Activated CD4-positive, CD25-positive, alpha-beta regulatory T cell treated with anti-CD3 and anti-CD28 coated beads, Interleukin-2, amount 50 U/mL, for 24 hours (primary cell): ENCODE measurements around the gene ATM.
A peak's percentile ranks its signal among the peaks of the same experiment; 100 is the strongest.

Source experiments
- ATAC-seq, 2 donors: fragments of 150-1000 bp; cut with Tn5 transposase; one replicate each; pipeline ENCODE4 v1.10.0; 2021; ENCODE audit warnings: mild to moderate bottlenecking in 1 of 2, moderate library complexity in 1 of 2

The ATM gene, protein sequence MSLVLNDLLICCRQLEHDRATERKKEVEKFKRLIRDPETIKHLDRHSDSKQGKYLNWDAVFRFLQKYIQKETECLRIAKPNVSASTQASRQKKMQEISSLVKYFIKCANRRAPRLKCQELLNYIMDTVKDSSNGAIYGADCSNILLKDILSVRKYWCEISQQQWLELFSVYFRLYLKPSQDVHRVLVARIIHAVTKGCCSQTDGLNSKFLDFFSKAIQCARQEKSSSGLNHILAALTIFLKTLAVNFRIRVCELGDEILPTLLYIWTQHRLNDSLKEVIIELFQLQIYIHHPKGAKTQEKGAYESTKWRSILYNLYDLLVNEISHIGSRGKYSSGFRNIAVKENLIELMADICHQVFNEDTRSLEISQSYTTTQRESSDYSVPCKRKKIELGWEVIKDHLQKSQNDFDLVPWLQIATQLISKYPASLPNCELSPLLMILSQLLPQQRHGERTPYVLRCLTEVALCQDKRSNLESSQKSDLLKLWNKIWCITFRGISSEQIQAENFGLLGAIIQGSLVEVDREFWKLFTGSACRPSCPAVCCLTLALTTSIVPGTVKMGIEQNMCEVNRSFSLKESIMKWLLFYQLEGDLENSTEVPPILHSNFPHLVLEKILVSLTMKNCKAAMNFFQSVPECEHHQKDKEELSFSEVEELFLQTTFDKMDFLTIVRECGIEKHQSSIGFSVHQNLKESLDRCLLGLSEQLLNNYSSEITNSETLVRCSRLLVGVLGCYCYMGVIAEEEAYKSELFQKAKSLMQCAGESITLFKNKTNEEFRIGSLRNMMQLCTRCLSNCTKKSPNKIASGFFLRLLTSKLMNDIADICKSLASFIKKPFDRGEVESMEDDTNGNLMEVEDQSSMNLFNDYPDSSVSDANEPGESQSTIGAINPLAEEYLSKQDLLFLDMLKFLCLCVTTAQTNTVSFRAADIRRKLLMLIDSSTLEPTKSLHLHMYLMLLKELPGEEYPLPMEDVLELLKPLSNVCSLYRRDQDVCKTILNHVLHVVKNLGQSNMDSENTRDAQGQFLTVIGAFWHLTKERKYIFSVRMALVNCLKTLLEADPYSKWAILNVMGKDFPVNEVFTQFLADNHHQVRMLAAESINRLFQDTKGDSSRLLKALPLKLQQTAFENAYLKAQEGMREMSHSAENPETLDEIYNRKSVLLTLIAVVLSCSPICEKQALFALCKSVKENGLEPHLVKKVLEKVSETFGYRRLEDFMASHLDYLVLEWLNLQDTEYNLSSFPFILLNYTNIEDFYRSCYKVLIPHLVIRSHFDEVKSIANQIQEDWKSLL (N-terminal part only)

DNA sequence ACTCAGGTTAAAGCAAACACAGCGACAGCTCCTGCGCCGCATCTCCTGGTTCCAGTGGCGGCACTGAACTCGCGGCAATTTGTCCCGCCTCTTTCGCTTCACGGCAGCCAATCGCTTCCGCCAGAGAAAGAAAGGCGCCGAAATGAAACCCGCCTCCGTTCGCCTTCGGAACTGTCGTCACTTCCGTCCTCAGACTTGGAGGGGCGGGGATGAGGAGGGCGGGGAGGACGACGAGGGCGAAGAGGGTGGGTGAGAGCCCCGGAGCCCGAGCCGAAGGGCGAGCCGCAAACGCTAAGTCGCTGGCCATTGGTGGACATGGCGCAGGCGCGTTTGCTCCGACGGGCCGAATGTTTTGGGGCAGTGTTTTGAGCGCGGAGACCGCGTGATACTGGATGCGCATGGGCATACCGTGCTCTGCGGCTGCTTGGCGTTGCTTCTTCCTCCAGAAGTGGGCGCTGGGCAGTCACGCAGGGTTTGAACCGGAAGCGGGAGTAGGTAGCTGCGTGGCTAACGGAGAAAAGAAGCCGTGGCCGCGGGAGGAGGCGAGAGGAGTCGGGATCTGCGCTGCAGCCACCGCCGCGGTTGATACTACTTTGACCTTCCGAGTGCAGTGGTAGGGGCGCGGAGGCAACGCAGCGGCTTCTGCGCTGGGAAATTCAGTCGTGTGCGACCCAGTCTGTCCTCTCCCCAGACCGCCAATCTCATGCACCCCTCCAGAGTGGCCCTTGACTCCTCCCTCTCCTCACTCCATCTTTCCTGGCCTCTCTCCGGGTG lies at the start of gene ATM, which contains the start of gene NPAT:
Gene ATM, plus strand, starts transcription at position 494 of the 774 bp plus-strand sequence. CDS start 4,558 bp downstream, outside the sequence.
Gene NPAT, minus strand, starts transcription at position 65 of the 774 bp plus-strand sequence. CDS start 102 bp downstream, outside the sequence.
- peak; percentile 74 to 77 for ATAC-seq

DNA sequence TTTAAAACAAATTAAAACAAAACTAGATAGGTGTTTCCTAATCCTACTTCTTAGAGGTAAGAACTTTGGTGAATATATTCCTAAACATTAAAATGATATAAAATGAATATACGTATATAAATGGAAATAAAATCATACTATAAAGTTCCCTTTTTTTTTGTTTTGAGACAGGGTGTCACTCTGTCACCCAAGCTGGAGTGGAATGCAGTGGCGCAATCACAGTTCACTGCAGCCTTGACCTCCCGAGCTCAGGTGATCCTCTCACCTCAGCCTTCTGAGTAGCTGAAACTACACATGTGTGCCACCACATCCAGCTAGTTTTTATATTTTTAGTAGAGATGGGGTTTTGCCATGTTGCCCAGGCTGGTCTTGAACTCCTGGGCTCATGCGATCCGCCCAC lies 45.3 kb upstream of the ATM start:
- ATAC-seq: no peak

DNA sequence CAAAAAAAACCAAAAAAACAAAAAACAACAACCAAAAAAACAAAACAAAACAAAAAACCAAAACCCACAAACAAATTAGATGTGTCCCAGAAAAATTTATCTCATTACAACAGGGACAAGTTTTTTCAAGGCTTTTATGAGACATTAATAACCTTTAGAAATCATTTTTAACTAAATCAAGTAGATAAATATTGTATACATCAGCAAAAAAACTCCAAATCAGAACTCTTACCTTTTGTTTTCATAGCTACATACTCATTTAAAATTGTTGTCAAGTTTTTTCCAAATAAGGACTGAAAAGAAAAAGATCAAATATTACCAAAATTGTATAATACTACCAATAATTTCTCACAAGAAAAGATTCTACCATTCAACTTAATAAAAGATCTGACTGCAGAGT lies 29.1 kb upstream of the ATM start:
- no peak for ATAC-seq

DNA sequence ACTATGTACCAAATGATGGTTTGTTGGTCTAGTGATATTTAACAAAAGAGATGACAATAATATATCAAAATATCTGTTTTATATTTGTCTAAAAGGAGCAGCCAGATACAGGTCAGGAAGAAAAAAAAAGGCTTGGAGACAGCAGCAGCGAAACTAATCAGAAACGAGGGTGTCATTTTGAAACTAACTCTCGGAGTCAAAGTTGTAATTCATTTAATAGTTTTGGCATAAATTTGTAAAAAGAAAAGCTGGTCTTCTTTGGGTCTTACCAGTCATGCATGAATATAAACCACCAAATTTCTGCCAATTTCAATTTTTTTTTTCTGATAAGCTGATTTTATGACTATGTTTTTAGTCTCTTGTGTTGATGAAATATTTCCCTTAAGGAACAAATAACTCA lies 26.0 kb upstream of the ATM start:
- ATAC-seq: peak; percentile 26 to 38

DNA sequence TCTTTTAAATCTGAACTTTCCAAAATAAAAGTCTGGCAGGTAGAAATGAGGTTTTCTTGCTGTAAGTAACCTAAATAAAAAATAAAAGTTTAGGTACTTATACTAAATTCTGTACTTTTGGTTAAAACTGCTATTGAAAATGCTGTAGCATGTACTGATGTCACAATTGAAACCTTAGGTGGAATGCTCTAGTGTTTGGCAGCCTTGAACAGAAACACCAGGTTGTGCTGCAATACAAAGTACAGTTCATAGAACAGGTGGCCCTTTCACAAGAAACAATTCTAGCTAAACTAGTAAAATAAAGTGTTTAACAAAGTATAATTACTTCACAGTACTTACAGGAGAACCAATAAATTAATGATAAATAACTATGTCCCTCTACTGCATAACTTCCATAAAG lies 25.5 kb upstream of the ATM start:
- ATAC-seq: peak; percentile 30 to 37

DNA sequence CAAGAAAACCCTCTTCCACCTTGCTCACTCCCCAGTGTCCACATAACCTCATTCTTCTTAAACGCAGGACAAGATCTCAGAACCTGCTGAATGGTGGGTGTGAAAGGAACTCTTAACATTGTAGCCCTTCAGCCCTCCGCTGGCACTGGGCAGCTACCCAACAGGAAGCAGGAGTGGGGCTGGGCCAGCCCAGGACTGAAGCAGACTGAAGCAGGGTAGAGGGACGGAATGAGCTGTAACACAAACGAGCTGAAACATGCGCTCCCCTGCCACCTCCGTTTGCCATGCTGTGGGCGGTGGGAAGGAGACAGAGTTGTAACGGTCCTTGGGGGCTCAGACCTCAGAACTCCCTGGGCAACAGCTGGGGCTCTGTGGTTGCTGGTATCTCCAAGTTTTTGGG lies 24.0 kb upstream of the ATM start:
- no peak for ATAC-seq

DNA sequence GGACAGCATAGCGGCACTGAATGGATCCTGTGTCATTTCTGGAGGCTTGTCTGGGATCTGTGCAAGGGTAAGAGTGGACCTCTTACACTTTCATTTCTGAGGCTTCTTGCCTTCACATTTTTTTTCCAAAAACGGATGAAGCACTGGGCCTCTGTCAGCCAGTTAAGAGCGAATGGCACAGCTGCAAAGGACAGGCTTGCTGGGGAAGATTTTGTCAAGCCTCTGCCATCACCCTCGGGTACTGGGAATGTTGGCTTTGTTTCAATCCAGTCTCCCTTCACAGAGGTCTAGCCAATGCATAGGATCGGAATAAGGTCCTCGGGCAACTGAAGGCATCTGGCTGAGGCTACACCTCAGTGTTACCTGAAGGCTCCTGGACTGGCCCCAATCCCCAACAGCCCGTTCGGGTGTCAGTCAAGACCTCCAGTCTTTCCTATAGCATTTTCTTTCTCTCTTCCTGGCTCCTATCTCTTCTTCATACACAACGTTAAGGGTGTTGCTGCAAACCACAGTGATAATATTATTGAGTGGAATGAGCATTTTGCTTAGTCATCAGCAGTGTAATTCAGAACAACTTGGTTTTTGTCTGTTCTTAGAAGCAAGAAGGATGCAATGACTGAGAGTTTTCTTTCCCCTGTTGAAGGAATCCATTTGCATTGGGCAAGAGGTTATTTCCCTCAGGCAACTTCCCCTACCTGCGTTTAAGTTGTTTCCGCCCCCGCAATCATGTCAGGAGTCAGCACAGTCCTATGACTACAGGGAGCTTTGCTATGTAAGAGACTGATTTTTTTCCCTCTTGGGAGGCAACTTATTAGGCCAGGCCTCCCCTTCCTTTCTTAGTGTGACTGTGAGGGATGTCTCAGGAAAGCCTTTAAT lies 23.2 kb upstream of the ATM start:
- ATAC-seq: peak; percentile 85 to 88

DNA sequence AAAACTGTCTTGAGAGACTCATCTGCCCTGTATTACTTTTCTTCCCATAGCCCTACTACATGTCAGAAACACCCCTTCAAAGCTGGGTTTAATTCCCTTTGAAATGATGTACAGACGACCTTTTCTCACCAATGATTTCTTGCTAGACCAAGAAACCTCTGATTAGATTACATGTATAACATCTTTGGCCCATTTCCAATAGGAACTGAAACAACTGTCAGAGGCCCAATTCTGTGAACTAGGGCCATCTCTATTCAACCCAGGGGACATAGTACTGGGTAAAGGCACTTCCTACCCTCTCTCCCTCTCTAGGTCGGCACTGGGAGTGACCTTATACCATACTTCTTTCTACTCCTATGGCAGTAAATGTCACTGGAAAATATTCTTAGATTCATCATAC lies 19.8 kb upstream of the ATM start:
- no peak for ATAC-seq

DNA sequence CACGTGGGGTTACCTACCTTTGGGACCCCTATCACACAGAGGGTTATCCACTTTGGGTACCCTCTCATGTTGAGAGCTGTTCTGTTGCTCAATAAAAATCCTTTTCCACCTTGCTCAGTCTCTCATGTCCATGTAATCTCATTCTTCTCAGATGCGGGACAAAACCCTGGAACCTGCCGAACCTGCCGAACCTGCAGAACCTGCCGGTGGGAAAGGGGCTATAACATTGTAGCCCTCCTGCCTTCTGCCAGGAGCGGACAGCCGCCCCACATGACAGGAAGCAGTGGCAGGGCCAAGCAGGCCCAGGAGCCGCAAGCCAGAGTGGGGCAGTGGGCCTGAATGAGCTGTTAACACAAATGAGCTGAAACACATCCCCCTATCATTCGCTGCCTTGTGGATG lies 18.5 kb upstream of the ATM start:
- ATAC-seq: no peak

DNA sequence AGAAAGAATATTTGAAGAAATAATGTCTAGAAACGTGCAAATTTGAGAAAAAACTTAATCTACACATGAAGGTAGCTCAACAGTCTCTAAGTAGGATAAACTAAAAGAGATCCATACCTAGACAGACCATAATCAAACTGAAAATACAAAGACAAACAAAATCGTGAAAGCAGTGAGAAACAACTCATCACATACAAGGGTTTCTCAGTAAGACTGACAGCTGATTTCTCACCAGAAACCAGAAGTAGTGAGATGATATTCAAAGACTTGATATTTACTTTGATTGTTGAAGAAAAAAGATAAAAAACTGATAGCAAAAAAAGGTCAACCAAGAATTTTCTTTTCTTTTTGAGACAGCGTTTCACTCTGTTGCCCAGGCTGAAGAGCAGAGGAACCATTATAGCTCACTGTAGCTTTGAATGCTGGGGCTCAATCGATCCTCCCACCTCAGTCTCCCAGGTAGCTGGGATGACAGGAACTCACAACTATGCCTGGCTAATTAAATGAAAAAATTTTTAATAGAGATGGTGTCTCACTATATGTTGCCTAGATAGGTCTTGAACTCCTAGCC lies 17.9 kb upstream of the ATM start:
- ATAC-seq: peak; percentile 10 to 31

DNA sequence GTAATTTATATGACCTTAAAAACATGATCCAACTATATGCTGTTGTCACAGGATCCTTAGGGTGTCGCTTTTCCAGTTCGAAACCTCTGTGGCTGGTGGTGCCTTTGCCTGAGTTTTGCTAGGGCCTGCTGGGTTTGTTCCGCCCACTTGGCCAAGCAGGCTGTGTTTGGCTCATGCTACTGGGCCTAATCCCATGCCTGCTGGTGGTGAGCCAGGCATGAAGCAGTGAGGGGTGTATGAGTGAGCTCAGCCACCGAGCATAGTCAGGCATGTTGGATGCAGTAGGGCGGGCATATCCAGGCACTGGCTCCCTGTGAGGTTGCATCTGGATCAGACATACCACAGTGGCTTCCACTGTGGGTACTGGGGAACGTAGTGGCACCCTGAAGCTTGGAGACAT lies 16.7 kb upstream of the ATM start:
- no peak for ATAC-seq

DNA sequence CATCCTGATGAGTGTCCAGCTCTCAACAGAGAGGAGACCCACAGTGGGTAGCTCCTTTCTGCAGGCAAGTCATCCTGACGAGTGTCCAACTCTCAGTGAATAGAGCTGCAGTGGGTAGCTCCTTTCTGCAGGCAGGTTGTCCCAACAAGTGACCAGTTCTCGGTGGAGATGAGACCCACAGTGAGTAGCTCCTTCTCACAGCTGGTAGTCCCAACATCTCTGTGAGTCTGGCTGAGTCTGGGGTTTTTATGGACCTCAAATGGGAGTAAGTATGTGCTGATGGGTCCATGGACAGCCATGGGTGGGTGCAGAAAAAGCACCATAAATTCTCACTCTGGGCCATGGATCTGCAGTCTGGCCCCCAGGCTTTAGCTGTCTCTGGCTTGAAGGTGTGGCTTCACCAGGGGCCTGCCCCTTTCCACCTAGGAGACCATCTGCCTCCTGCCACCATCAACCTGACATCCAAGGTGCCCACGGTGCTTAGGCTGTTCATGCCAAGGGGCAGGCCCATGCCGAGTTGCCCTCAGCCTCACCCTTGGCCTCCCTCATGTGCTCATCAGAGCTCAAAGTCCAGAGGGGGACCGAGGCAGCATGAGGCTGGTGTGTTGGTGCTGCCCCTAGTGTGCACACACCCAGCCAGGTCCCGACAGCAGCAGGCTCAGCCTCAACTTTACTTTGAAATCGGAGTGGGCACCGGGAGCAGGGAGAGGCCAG lies 15.7 kb upstream of the ATM start:
- no peak for ATAC-seq

DNA sequence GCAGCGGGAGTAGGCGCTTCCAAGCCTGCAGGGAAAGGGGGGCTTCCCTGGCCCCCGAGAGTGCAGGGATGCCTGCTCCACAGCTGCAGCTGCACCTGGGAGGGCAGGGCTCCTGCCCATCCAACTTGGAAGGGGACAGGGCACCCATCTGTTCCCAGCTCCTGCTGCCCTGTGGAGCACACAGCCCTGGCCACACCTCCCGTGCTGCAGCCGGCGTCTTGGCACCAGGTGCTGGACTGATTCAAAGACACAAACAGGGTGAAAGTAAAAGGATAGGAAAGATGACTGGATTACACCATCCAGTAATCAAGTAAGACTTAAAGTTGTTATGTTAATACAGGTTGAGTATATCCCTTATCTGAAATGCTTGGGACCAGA lies 15.2 kb upstream of the ATM start:
- no peak for ATAC-seq

DNA sequence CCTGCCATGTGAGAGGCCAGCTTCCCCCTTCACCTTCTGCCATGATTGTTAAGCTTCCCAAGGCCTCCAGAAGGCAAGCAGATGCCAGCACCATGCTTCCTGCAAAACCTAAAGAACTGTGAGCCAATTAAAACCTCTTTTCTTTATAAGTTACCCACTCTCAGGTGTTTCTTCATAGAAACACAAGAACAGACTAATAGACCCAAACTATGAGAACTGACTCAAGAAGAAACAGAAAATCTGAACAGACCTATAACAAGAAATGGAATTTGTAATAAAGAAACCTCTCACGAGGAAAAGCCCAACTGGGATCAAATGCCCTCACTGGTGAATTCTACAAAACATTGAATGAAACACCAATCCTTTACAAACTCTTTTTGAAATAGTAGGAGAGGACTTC lies 12.4 kb upstream of the ATM start:
- ATAC-seq: no peak

DNA sequence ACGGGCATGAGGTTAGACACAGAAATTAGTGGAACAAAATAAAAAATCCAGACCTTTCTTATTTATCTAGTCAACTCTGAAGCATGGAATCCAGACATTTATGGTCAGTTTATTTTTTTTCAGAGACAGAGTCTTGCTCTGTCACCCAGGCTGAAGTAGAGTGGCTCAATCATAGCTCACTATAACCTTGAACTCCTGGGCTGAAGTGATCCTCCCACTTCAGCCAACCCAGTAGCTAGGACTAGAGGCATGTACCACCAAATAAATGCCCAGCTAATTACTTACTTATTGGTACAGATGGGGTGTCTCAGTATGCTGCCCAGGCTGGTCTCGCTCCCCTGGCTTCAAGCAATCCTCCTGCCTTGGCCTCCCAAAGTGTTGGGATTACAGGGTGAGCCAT lies 9.1 kb upstream of the ATM start:
- ATAC-seq: no peak

DNA sequence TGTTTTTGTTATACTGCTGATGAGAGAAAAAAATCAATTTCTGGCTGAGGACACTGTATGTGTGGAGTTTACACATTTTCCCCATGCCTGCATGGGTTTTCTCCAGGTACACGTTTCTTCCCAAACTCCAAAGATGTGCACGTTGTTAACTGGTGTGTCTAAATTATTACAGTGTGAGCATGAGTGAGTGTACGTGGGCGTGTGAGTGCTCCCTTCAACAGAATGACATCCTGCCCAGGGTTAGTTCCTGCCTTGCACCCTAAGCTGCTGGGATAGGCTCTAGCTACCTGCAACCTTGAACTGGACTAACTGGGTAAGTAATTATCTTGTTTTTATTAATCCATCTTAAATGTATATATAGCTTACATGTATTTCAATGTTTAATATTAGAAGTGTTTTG lies 5.9 kb upstream of the ATM start:
- peak in 1 of 2 donors; percentile 33 for ATAC-seq

DNA sequence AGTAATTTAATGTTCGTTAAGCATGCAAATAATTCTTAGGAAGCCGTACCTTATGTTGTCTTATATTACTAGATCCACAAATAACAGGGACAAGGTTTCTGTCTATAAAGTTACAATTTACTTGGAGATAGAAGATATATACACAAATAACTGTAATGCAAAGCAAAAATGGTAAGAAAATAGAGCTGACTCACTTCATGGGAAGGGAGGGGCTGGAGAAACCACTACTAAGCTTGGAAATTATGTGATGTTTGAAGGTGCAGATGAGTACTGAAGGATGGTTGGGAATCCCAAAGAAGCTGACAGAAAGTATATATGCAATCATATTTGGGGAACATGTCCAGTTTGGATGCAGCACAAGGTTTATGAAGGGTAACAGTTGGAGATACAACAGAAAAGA lies 4.4 kb upstream of the ATM start:
- no peak for ATAC-seq

DNA sequence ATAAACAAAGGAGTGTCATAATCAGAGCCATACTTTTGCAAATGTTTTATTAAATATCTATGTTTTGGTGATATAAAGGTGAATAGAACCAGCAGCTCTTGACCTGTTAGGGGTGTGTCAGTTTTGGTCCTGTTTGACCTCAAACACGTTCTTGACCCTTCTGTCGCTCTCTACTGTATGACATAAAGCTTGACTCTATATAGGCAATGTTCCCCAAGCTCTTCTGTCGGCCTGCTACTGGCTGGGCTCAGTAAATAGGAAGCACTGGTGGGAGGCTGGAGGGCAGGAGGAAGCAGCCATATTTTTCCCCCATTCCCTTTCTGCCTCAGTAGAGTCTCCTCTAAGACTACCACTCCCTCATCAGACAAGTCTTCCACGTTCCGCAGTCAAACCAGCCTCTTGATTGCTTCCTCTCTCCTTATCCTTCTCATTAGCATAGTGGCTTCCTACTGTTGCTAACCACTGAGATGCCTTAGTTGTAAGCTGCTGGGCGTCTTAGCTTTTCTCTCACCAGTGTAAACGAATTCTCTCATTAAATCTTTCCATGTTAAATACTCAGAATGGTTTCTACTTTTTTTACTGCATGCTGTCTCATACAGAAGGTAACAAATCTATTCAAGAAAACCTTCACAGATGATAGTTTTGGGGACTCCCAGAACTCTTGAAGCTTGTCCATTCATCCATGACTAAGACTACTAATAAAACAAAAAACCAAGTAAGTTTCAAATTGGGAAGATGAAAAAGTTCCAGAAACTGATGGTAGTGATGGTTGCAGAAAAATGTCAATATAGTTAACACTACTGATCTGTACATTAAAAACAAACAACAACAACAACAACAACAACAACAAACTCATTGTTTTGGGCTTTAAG lies 3.7 kb upstream of the ATM start:
- ATAC-seq: no peak

DNA sequence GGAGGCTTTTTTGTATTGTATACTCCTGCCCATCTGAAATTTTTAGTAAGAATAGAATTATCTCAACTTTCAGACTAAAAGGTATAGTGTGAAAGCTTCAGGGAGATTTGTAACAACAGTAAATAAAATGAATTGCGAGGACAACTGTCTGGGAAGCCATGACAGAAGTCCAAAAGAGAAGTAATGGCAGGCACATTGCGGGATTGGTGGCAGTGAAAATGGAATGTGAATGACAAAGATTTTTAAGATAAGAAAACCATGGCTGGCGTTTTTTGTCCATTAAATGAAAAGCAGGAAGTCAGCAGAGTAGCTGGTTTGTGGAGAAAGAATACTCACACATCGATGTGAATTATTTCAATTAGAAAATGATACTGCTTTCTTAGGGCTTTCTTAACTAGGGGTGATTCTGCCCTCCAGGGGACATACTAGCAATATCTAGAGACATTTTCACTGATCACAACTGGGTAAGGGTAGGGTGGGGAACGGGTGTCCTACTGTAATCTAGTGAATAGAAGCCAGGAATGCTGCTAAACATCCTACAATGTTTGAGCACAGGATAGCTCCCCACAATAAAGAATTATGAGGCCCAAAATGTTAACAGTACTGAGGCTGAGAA lies 2.0 kb upstream of the ATM start:
- no peak for ATAC-seq
